H1 (cell line): Measurements from ENCODE around the gene ZNF469. TPM values are rescaled to one million over a fixed set of nuclear protein-coding genes. Genes with fewer than 3 reads are reported as not detected.

Experiments
- CTCF ChIA-PET: fragments of 300-600 bp; sonication (Branson Sonifier 250); formaldehyde crosslinking; loops from one replicate; lab custom pipeline; 2021; ENCODE audit not compliant: partially characterized antibody; lab: Charles Lee
- POLR2A ChIA-PET: fragments of 300-600 bp; sonication (Branson Sonifier 250); formaldehyde crosslinking; loops from one replicate; lab custom pipeline; 2021; ENCODE audit warnings: inconsistent platforms; ENCODE audit not compliant: partially characterized antibody; lab: Charles Lee
- DNase-seq, 2 experiments: peaks; one replicate each; pipeline versions ENCODE4 v3.0.0 to v3.0.0-alpha.2; 2010 to 2022; ENCODE audit warnings: low spot score in 2 of 2, low read depth in 1 of 2, mixed read lengths in 1 of 2
- FAIRE-seq: peaks from 2 replicates; lab custom pipeline; 2011; peaks lifted over from hg19 to GRCh38; lab: Jason Lieb, UNC
- H2AFZ ChIP-seq: 2 replicates; pipeline ENCODE4 v1.8.1; 2012; ENCODE audit warnings: low read length, inconsistent platforms
- H2AK5ac ChIP-seq: 2 replicates; pipeline ENCODE4 v1.6.1; 2013; ENCODE audit warnings: low read depth, low read length
- H2BK120ac ChIP-seq: replicated peaks from 2 replicates; pipeline ENCODE3; 2013; ENCODE audit warnings: low read depth, low read length, inconsistent platforms
- H2BK12ac ChIP-seq: 2 replicates; pipeline ENCODE4 v1.6.1; 2013; ENCODE audit warnings: low read depth, low read length
- H2BK15ac ChIP-seq: 2 replicates; pipeline ENCODE4 v1.6.1; 2013; ENCODE audit warnings: low read length
- H2BK20ac ChIP-seq: 2 replicates; pipeline ENCODE4 v1.6.1; 2013; ENCODE audit warnings: low read length
- H2BK5ac ChIP-seq: 2 replicates; pipeline ENCODE4 v1.6.1; 2013; ENCODE audit warnings: low read depth, low read length
- H3K14ac ChIP-seq: 2 replicates; pipeline ENCODE4 v1.6.1; 2013; ENCODE audit warnings: inconsistent platforms; ENCODE audit not compliant: insufficient read length
- H3K18ac ChIP-seq: 2 replicates; pipeline ENCODE4 v1.6.1; 2013; ENCODE audit warnings: low read length; ENCODE audit errors: extremely low read depth
- H3K23ac ChIP-seq: 2 replicates; pipeline ENCODE4 v1.6.1; 2013; ENCODE audit warnings: inconsistent platforms; ENCODE audit not compliant: insufficient read length
- H3K23me2 ChIP-seq: 2 replicates; pipeline ENCODE4 v1.6.1; 2013; ENCODE audit warnings: low read depth, low read length
- H3K27ac ChIP-seq: 2 replicates; pipeline ENCODE4 v1.6.1; 2011; ENCODE audit warnings: low read depth, low read length, inconsistent platforms
- H3K27me3 ChIP-seq, 4 experiments: replicated peaks in 1 of 4; 1 replicate in 1 of 4; 2 replicates in 3 of 4; pipeline versions ENCODE4 v1.6.1 to v1.8.1; 2011 to 2013; ENCODE audit warnings: low read length in 3 of 4, mild to moderate bottlenecking in 3 of 4, inconsistent platforms in 2 of 4, mixed read lengths in 2 of 4, moderate library complexity in 1 of 4; ENCODE audit not compliant: control insufficient read depth in 3 of 4, insufficient read depth in 3 of 4; ENCODE audit errors: extremely low read depth in 1 of 4
- H3K36me3 ChIP-seq, 4 experiments: 2 replicates each; pipeline versions ENCODE4 v1.6.1 to v1.8.1; 2011 to 2013; ENCODE audit warnings: mild to moderate bottlenecking in 4 of 4, low read length in 3 of 4, moderate library complexity in 2 of 4, control low read depth in 1 of 4, inconsistent platforms in 1 of 4; ENCODE audit not compliant: insufficient read depth in 4 of 4, control insufficient read depth in 2 of 4
- H3K4ac ChIP-seq: replicated peaks from 2 replicates; pipeline ENCODE3; 2013; ENCODE audit warnings: low read length, low read depth, mixed read lengths, inconsistent platforms; ENCODE audit not compliant: insufficient read length
- H3K4me1 ChIP-seq, 4 experiments: replicated peaks in 1 of 4; 1 replicate in 1 of 4; 2 replicates in 3 of 4; pipeline versions ENCODE4 v1.6.1 to v1.8.1; 2011 to 2013; ENCODE audit warnings: low read length in 3 of 4, inconsistent platforms in 2 of 4, mixed read lengths in 1 of 4; ENCODE audit not compliant: insufficient read depth in 4 of 4, control insufficient read depth in 3 of 4
- H3K4me2 ChIP-seq, 2 experiments: 2 replicates each; pipeline versions ENCODE4 v1.6.1 to v1.8.1; 2011 to 2013; ENCODE audit warnings: low read depth in 2 of 2, low read length in 2 of 2, control low read depth in 1 of 2, inconsistent platforms in 1 of 2, mild to moderate bottlenecking in 1 of 2; ENCODE audit not compliant: insufficient read depth in 1 of 2
- H3K4me3 ChIP-seq, 4 experiments: fragments of 200-600, 300-600 bp in 1 of 4; sonication (generic), shearing (Covaris generic), sonication (Bioruptor Twin) in 1 of 4; 2 replicates each; pipeline versions ENCODE4 v1.5.1 to v1.8.1; 2011 to 2016; ENCODE audit warnings: low read length in 4 of 4, low read depth in 3 of 4, control low read depth in 2 of 4, inconsistent platforms in 2 of 4, mild to moderate bottlenecking in 2 of 4, mixed read lengths in 1 of 4, moderate library complexity in 1 of 4; ENCODE audit not compliant: insufficient read depth in 2 of 4; ENCODE audit errors: extremely low read depth in 1 of 4
- H3K56ac ChIP-seq: replicated peaks from 2 replicates; pipeline ENCODE3; 2013; ENCODE audit warnings: low read depth, mild to moderate bottlenecking, mixed read lengths, low read length, inconsistent platforms; ENCODE audit not compliant: insufficient read length
- H3K79me1 ChIP-seq: 2 replicates; pipeline ENCODE4 v1.6.1; 2013; ENCODE audit warnings: low read depth, low read length, control low read depth
- H3K79me2 ChIP-seq, 2 experiments: 2 replicates each; pipeline versions ENCODE4 v1.6.1 to v1.8.1; 2012 to 2013; ENCODE audit warnings: low read length in 2 of 2, mild to moderate bottlenecking in 2 of 2, inconsistent platforms in 1 of 2; ENCODE audit not compliant: insufficient read depth in 2 of 2, control insufficient read depth in 1 of 2
- H3K9ac ChIP-seq, 4 experiments: replicated peaks in 1 of 4; 1 replicate in 1 of 4; 2 replicates in 3 of 4; pipeline versions ENCODE4 v1.6.1 to v1.8.1; 2011 to 2013; ENCODE audit warnings: low read depth in 3 of 4, low read length in 3 of 4, control low read depth in 2 of 4, mild to moderate bottlenecking in 2 of 4, moderate library complexity in 2 of 4, inconsistent platforms in 1 of 4; ENCODE audit errors: extremely low read depth in 1 of 4
- H3K9me3 ChIP-seq, 2 experiments: 2 replicates each; pipeline versions ENCODE4 v1.6.1 to v1.8.1; 2012 to 2013; ENCODE audit warnings: mild to moderate bottlenecking in 2 of 2, moderate library complexity in 2 of 2, control low read depth in 1 of 2, inconsistent platforms in 1 of 2, low read depth in 1 of 2, low read length in 1 of 2, mixed read lengths in 1 of 2; ENCODE audit not compliant: insufficient read depth in 2 of 2
- H4K20me1 ChIP-seq, 2 experiments: replicated peaks in 1 of 2; 2 replicates each; pipeline versions ENCODE3 to v1.8.1; 2011 to 2013; ENCODE audit warnings: inconsistent platforms in 2 of 2, low read length in 2 of 2, mild to moderate bottlenecking in 1 of 2; ENCODE audit not compliant: insufficient read depth in 2 of 2, control insufficient read depth in 1 of 2
- H4K5ac ChIP-seq: 2 replicates; pipeline ENCODE4 v1.6.1; 2013; ENCODE audit warnings: low read length, low read depth, mixed read lengths, inconsistent platforms; ENCODE audit not compliant: insufficient read length
- H4K8ac ChIP-seq: 2 replicates; pipeline ENCODE4 v1.8.0; 2013; ENCODE audit warnings: mild to moderate bottlenecking, moderate library complexity, low read length, inconsistent platforms; ENCODE audit not compliant: insufficient read depth; ENCODE audit errors: extremely low read depth
- H4K91ac ChIP-seq: replicated peaks from 2 replicates; pipeline ENCODE3; 2013; ENCODE audit warnings: low read length, mixed read lengths, inconsistent platforms; ENCODE audit not compliant: insufficient read length
- CTBP2 ChIP-seq: IDR thresholded peaks from 2 replicates; pipeline ENCODE4 v1.7.0; 2011; ENCODE audit warnings: borderline replicate concordance, mild to moderate bottlenecking, moderate library complexity, mixed read lengths, low read length; ENCODE audit not compliant: insufficient read depth, insufficient read length
- GABPA ChIP-seq: IDR thresholded peaks from 2 replicates; pipeline ENCODE4 v1.6.1; 2011; ENCODE audit warnings: mild to moderate bottlenecking, low read length, moderate library complexity, borderline replicate concordance; ENCODE audit not compliant: insufficient read depth
- HDAC2 ChIP-seq, 2 experiments: fragments of 300-600 bp in 1 of 2; sonication (generic) in 1 of 2; IDR thresholded peaks; 2 replicates each; pipeline ENCODE4 v1.6.1; 2011 to 2012; ENCODE audit warnings: low read depth in 2 of 2, low read length in 2 of 2, mild to moderate bottlenecking in 2 of 2, moderate library complexity in 2 of 2, borderline replicate concordance in 1 of 2, inconsistent platforms in 1 of 2
- HDAC6 ChIP-seq: IDR thresholded peaks from one replicate; pipeline ENCODE4 v1.7.1; 2012; ENCODE audit warnings: low read depth, mild to moderate bottlenecking, inconsistent platforms, low read length, moderate library complexity
- JUN ChIP-seq: IDR thresholded peaks from 2 replicates; pipeline ENCODE4 v1.6.1; 2011; ENCODE audit warnings: low read depth, mild to moderate bottlenecking, improper control_type of control experiment, low read length
- POU5F1 ChIP-seq: IDR thresholded peaks from 2 replicates; pipeline ENCODE4 v1.6.1; 2011; ENCODE audit warnings: low read depth, mild to moderate bottlenecking, low read length, moderate library complexity
- SIRT6 ChIP-seq: IDR thresholded peaks from one replicate; pipeline ENCODE4 v1.7.1; 2012; ENCODE audit warnings: low read length, inconsistent platforms
- SP1 ChIP-seq: IDR thresholded peaks from 2 replicates; pipeline ENCODE4 v1.6.1; 2011; ENCODE audit warnings: low read depth, low read length
- WGBS, 2 experiments: shearing (Covaris generic) in 1 of 2; methylation state at CpG; one replicate each; pipeline versions ENCODE4 v1.1.6 to v1.1.7; 2013 to 2015; ENCODE audit warnings: low lambda C conversion rate in 2 of 2, mixed read lengths in 2 of 2, inconsistent platforms in 1 of 2, low coverage in 1 of 2, missing lambda C conversion rate in 1 of 2; ENCODE audit not compliant: insufficient replicate concordance in 2 of 2, insufficient coverage in 1 of 2, insufficient read length in 1 of 2; ENCODE audit errors: extremely low coverage in 1 of 2, missing lambda C conversion rate in 1 of 2; 5-methylcytosine and 5-hydroxymethylcytosine counted together
- polyA plus RNA-seq, 7 experiments: library from polyadenylated mRNA; depleted of rRNA in 3 of 7; stranded (reverse) in 5 of 7; unstranded in 2 of 7; fragments of >200 nt in 5 of 7; fragments of 200-250 nt in 2 of 7; gene quantifications; 1 replicate in 5 of 7; 2 replicates in 1 of 7; 4 replicates in 1 of 7; pipeline versions ENCODE4 v1.2.1 to v1.2.3, GENCODE V29; 2011 to 2013; ENCODE audit warnings: missing spikeins in 2 of 7, mixed read lengths in 2 of 7
- total RNA-seq: library from RNA; stranded (reverse); fragmentation: NEBNext Ultra II Directional; extraction: Animal tissue kit (Norgen Biotek cat#: 25700); gene quantifications from 2 replicates; pipeline ENCODE4 v1.2.1, GENCODE V29; 2021
- TF ChIP-seq, protein P1 (sequence below), 3 experiments: IDR thresholded peaks; 1 replicate in 2 of 3; 2 replicates in 1 of 3; pipeline versions ENCODE4 v1.5.1 to v1.6.1; 2011; ENCODE audit warnings: low read length in 3 of 3, mild to moderate bottlenecking in 3 of 3, inconsistent platforms in 2 of 3, low read depth in 1 of 3, moderate library complexity in 1 of 3; ENCODE audit not compliant: insufficient read depth in 1 of 3; ENCODE audit errors: control extremely low read depth in 1 of 3
- TF ChIP-seq, protein P2 (sequence below): IDR thresholded peaks from 2 replicates; pipeline ENCODE4 v1.6.1; 2011; ENCODE audit warnings: low read length, improper control_type of control experiment

Gene ZNF469
- total and polyA plus RNA-seq, 2 of the 8 experiments (the other 6 are each of a cell fraction or from before 2014, with no cell fraction given): 0.30 to 1.8 TPM

DNA sequence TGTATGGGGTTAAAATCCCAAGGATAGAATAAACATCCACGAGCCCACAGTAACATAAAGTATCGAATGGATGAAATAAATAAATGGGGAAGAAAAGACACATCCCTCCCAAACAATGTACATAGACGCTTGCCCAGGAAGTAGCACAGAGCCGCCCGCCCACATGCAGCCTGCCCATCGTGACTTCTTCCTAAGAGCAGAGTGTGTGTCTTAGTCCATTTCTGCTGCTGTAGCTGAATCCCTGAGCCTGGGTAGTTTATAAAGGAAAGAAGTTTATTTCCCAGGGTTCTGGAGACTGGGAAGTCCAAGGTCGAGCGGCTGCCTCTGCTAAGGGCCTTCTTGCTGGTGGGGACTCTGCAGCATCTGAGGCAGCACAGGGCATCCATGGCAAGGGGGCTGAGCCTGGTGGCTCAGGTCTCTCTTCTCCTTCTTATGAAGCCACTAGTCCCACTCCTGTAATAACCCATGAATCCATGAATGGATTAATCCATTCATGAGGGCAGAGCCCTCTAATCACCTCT, 39.4 kb upstream of the ZNF469 start:
- Histone ChIP-seq H3K27ac (no peak overlapping the region), H3K23ac (no peak overlapping the region), H3K79me1 (no peaks in the 10 kb centered on the region), H4K91ac (no peak overlapping the region), H3K56ac (no peak overlapping the region), H4K20me1 (no peaks in the 10 kb centered on the region), H4K8ac (no peak overlapping the region), H2BK12ac (no peak overlapping the region), H2AFZ (no peak overlapping the region), H3K18ac (no peak overlapping the region), H3K23me2 (no peaks in the 10 kb centered on the region), H3K79me2 (no peaks in the 10 kb centered on the region), H3K4me3 (no peak overlapping the region), H3K36me3 (no peaks in the 10 kb centered on the region), H2BK5ac (no peak overlapping the region), H3K4me2 (no peak overlapping the region), H2BK20ac (no peak overlapping the region), H2AK5ac (no peak overlapping the region), H3K4me1 (no peaks in the 10 kb centered on the region), H3K9ac (no peak overlapping the region), H2BK15ac (no peak overlapping the region), H3K4ac (no peak overlapping the region), H3K14ac (no peak overlapping the region), H3K27me3 (no peaks in the 10 kb centered on the region), H3K9me3 (no peaks in the 10 kb centered on the region; a peak in 2 of 4 replicates), H4K5ac (no peak overlapping the region), H2BK120ac (no peak overlapping the region)
- 83% methylated on average over 8 of the region's 8 CpGs; no CpG with 5 or more reads in 1 of the 2 experiments for WGBS, 2 experiments
- DNase-seq: no peak
- no peak for FAIRE-seq
- CTCF ChIA-PET: no interaction called here
- POLR2A ChIA-PET: no interaction called here
- TF ChIP-seq HDAC6 (no peak), SP1 (no peak), JUN (no peak), CTBP2 (no peak), POU5F1 (no peak), HDAC2 (IDR thresholded peaks at IDR 0.05; ENCODE audit: borderline replicate concordance in 1 of 2, low read depth in 2 of 2, low read length in 2 of 2) (no peak), GABPA (no peak), SIRT6 (no peak)
- TF ChIP-seq, protein P1, sequence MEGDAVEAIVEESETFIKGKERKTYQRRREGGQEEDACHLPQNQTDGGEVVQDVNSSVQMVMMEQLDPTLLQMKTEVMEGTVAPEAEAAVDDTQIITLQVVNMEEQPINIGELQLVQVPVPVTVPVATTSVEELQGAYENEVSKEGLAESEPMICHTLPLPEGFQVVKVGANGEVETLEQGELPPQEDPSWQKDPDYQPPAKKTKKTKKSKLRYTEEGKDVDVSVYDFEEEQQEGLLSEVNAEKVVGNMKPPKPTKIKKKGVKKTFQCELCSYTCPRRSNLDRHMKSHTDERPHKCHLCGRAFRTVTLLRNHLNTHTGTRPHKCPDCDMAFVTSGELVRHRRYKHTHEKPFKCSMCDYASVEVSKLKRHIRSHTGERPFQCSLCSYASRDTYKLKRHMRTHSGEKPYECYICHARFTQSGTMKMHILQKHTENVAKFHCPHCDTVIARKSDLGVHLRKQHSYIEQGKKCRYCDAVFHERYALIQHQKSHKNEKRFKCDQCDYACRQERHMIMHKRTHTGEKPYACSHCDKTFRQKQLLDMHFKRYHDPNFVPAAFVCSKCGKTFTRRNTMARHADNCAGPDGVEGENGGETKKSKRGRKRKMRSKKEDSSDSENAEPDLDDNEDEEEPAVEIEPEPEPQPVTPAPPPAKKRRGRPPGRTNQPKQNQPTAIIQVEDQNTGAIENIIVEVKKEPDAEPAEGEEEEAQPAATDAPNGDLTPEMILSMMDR (IDR thresholded peaks at IDR 0.05; ENCODE audit: control extremely low read depth in 1 of 3, insufficient read depth in 1 of 3, low read depth in 1 of 3, low read length in 3 of 3): no peak
- TF ChIP-seq, protein P2, sequence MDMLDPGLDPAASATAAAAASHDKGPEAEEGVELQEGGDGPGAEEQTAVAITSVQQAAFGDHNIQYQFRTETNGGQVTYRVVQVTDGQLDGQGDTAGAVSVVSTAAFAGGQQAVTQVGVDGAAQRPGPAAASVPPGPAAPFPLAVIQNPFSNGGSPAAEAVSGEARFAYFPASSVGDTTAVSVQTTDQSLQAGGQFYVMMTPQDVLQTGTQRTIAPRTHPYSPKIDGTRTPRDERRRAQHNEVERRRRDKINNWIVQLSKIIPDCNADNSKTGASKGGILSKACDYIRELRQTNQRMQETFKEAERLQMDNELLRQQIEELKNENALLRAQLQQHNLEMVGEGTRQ: no peak
